GM12892 (cell line): ENCODE results near the gene RBM28.

Experiments used
- DNase-seq: peaks from one replicate; pipeline ENCODE4 v3.0.0; 2011; ENCODE audit not compliant: insufficient read length
- FAIRE-seq: peaks from 2 replicates; lab custom pipeline; 2011; peaks lifted over from hg19 to GRCh38; lab: Jason Lieb, UNC
- POLR2A ChIP-seq: IDR thresholded peaks from 2 replicates; pipeline ENCODE4 v1.6.1; 2011; ENCODE audit warnings: low read depth, low read length, control low read depth
- POLR2AphosphoS5 ChIP-seq: IDR thresholded peaks from 2 replicates; pipeline ENCODE4 v1.6.1; 2011; ENCODE audit warnings: low read depth, low read length, control low read depth
- TAF1 ChIP-seq: IDR thresholded peaks from 2 replicates; pipeline ENCODE4 v1.6.1; 2011; ENCODE audit warnings: low read depth, mild to moderate bottlenecking, control low read depth, low read length, borderline replicate concordance

The RBM28 gene

GRCh38 chr7:128274246-128274883 is 69.3 kb downstream of the RBM28 start:
- TF ChIP-seq TAF1 (no peak), POLR2A (no peak), POLR2AphosphoS5 (no peak)
- DNase-seq = no peak
- no peak for FAIRE-seq

GRCh38 chr7:128271942-128272481 is 71.7 kb downstream of the RBM28 start:
- DNase-seq = no peak
- no peak for FAIRE-seq
- TF ChIP-seq POLR2A = no peak
- TF ChIP-seq TAF1 = no peak
- TF ChIP-seq POLR2AphosphoS5 = no peak

GRCh38 chr7:128271471-128271941 is 72.2 kb downstream of the RBM28 start:
- no peak for DNase-seq
- no peak for FAIRE-seq
- no peak for TF ChIP-seq TAF1
- no peak for TF ChIP-seq POLR2AphosphoS5
- no peak for TF ChIP-seq POLR2A

GRCh38 chr7:128270826-128271272 is 72.9 kb downstream of the RBM28 start:
- TF ChIP-seq POLR2A (no peak), POLR2AphosphoS5 (no peak), TAF1 (no peak)

GRCh38 chr7:128268233-128268632 is 75.5 kb downstream of the RBM28 start:
- TF ChIP-seq POLR2AphosphoS5 = no peak
- DNase-seq (no peak), FAIRE-seq (no peak)

More at GRCh38 chr7:128270826-128271272, 72.9 kb downstream of the RBM28 start:
- DNase-seq (no peak), FAIRE-seq (no peak)

GRCh38 chr7:128267595-128267924 is 76.1 kb downstream of the RBM28 start:
- TF ChIP-seq POLR2A = no peak
- no peak for TF ChIP-seq POLR2AphosphoS5
- TF ChIP-seq TAF1 = no peak
- no peak for FAIRE-seq
- DNase-seq = no peak

- DNase-seq (no peak), FAIRE-seq (no peak)
- TF ChIP-seq TAF1 (no peak), POLR2AphosphoS5 (no peak), POLR2A (no peak)
Observed at GRCh38 chr7:128266883-128267594, 76.7 kb downstream of the RBM28 start.

GRCh38 chr7:128266529-128266882 is 77.2 kb downstream of the RBM28 start:
- no peak for TF ChIP-seq TAF1
- no peak for TF ChIP-seq POLR2AphosphoS5
- no peak for TF ChIP-seq POLR2A
- DNase-seq = no peak
- no peak for FAIRE-seq

GRCh38 chr7:128265906-128266300 is 77.8 kb downstream of the RBM28 start:
- TF ChIP-seq POLR2AphosphoS5 (no peak), POLR2A (no peak), TAF1 (no peak)
- no peak for DNase-seq
- FAIRE-seq = no peak

- TF ChIP-seq POLR2AphosphoS5 = no peak
- TF ChIP-seq TAF1 = no peak
- no peak for TF ChIP-seq POLR2A
- FAIRE-seq (no peak), DNase-seq (no peak)
Observed at GRCh38 chr7:128265156-128265905, 78.4 kb downstream of the RBM28 start.

GRCh38 chr7:128264477-128264876 is 79.2 kb downstream of the RBM28 start:
- TF ChIP-seq POLR2AphosphoS5 (no peak), TAF1 (no peak), POLR2A (no peak)
- FAIRE-seq (no peak), DNase-seq (no peak)
